Measurements from ENCODE around the gene GPX4. TPM values are rescaled to one million over a fixed set of nuclear protein-coding genes. Genes with fewer than 3 reads are reported as not detected.

The GPX4 gene
- total and polyA plus RNA-seq, 7 donors, result 269 to 662 (median 398) TPM

DNA sequence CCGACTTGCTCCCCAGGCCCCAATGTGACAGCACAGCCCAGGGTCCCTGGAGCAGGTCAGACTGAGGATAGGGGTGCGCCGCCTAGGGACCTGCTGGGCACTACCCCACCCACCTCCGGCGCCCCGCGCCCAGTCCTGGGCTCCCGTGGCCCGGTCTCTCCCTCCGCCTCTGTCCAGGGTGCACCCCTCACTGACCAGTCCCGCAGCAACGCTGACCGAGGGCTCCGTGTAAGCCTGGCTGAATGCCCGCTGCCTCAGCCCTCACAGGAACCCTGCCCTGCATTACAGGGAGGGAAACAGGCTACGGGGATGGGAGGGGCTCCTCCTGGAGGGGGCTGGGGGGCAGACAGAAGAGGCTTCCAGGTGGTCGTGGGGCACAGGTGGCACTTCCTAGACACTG lies 31.7 kb downstream of the GPX4 start:
- Histone ChIP-seq H3K9me3 (no peaks in the 10 kb centered on the region), H3K4me1 (peaks cover 0 to 57% (median 49%) of the 10 kb centered on the region in 4 donors), H3K27ac (peak overlapping the region; percentile 30 to 69 (median 56)), H3K4me3 (no peak overlapping the region), H3K27me3 (no peaks in the 10 kb centered on the region), H3K36me3 (peaks cover 0 to 5% (median 0%) of the 10 kb centered on the region in 4 donors)
- 61 to 81% methylated on average over 17 of the region's 17 CpGs for WGBS, 2 donors
- intact Hi-C loops (cut with DNase I), result no loop called here
- no peak for DNase-seq
- TF ChIP-seq, protein P1, sequence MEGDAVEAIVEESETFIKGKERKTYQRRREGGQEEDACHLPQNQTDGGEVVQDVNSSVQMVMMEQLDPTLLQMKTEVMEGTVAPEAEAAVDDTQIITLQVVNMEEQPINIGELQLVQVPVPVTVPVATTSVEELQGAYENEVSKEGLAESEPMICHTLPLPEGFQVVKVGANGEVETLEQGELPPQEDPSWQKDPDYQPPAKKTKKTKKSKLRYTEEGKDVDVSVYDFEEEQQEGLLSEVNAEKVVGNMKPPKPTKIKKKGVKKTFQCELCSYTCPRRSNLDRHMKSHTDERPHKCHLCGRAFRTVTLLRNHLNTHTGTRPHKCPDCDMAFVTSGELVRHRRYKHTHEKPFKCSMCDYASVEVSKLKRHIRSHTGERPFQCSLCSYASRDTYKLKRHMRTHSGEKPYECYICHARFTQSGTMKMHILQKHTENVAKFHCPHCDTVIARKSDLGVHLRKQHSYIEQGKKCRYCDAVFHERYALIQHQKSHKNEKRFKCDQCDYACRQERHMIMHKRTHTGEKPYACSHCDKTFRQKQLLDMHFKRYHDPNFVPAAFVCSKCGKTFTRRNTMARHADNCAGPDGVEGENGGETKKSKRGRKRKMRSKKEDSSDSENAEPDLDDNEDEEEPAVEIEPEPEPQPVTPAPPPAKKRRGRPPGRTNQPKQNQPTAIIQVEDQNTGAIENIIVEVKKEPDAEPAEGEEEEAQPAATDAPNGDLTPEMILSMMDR (IDR thresholded peaks at IDR 0.05), result no peak
- TF ChIP-seq EP300 (IDR thresholded peaks at IDR 0.05) (no peak), POLR2A (IDR thresholded peaks at IDR 0.05) (no peak), POLR2AphosphoS5 (IDR thresholded peaks at IDR 0.05) (no peak)

DNA sequence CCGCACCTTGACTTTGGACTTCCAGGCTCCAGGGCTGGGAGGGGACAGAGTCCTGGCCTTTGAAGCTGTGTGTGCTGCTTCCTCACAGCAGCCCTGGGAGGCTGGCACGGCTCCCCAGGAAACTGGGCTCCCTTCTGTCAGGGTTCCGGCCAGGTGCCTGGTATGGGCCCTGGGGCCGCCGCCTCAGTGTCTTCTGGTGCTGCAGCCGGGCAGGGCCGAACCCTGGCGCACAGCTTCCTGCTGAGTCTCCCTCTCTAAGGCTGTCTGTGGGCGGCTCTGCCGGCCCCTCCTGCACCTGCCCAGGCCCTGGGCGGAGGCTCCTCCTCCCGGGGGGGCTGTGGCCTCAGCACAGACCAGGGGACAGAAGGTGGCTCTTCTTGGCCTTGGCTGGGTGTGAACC lies 32.4 kb downstream of the GPX4 start:
- no peak for TF ChIP-seq POLR2AphosphoS5 (IDR thresholded peaks at IDR 0.05)
- no peak for TF ChIP-seq POLR2A (IDR thresholded peaks at IDR 0.05)
- no peak for TF ChIP-seq EP300 (IDR thresholded peaks at IDR 0.05)
- TF ChIP-seq, protein P1 (IDR thresholded peaks at IDR 0.05), result no peak
- intact Hi-C loops (cut with DNase I), result no loop called here
- Histone ChIP-seq H3K9me3 (no peaks in the 10 kb centered on the region), H3K4me1 (peaks cover 0 to 50% (median 41%) of the 10 kb centered on the region in 4 donors), H3K4me3 (no peak overlapping the region), H3K27ac (peak overlapping the region; percentile 30 to 69 (median 56)), H3K36me3 (peaks cover 0 to 5% (median 0%) of the 10 kb centered on the region in 4 donors), H3K27me3 (no peaks in the 10 kb centered on the region)
- WGBS, 2 donors, result 12 to 29% methylated on average over 12 of the region's 12 CpGs
- no peak for DNase-seq

DNA sequence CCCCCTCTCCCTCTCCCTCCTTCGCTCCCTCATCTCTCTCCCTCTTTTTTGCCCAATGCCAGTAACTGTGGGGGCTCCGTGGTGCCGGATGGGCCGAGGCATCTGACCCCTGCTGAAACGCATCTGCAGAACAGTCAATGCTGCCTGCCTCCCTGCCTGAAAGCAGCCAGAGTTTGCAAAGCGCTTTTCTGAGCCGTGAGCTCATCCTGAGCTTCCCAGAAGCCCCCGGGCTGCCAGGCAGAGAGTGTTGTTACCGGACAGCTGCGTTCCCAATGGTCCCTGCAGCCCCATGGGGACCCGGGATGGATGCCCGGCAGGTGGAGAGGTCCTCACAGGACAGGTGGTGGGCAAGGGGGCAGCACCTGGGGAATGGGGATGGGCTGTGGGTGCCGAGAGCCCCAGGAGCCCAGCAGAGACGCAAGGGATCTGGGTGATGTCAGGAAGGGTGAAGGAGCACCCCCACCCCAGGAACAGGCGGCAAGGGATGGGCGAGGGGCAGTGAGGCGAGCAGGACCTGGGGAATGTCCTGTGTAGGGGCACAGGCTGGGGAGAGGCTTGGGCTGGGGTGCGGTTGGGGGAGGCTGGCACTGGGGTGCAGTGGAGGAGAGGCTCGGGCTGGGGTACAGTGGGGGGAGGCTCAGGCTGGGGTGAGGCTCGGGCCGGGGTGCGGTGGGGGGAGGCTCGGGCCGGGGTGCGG lies 33.0 kb downstream of the GPX4 start:
- H3K4me1 ChIP-seq, result peaks cover 0 to 45% (median 35%) of the 10 kb centered on the region in 4 donors
- TF ChIP-seq POLR2AphosphoS5 (IDR thresholded peaks at IDR 0.05), result no peak
- TF ChIP-seq EP300 (IDR thresholded peaks at IDR 0.05), result no peak
- TF ChIP-seq, protein P1 (IDR thresholded peaks at IDR 0.05), result no peak
- TF ChIP-seq POLR2A (IDR thresholded peaks at IDR 0.05), result no peak
- DNase-seq, result no peak
- H3K4me3 ChIP-seq, result no peak overlapping the region
- peak overlapping the region; percentile 30 to 69 (median 56) for H3K27ac ChIP-seq
- 50 to 72% methylated on average over 25 of the region's 25 CpGs for WGBS, 2 donors
- no peaks in the 10 kb centered on the region for H3K9me3 ChIP-seq
- intact Hi-C loops (cut with DNase I), result no loop called here
- H3K27me3 ChIP-seq, result no peaks in the 10 kb centered on the region
- peaks cover 0 to 5% (median 0%) of the 10 kb centered on the region in 4 donors for H3K36me3 ChIP-seq

DNA sequence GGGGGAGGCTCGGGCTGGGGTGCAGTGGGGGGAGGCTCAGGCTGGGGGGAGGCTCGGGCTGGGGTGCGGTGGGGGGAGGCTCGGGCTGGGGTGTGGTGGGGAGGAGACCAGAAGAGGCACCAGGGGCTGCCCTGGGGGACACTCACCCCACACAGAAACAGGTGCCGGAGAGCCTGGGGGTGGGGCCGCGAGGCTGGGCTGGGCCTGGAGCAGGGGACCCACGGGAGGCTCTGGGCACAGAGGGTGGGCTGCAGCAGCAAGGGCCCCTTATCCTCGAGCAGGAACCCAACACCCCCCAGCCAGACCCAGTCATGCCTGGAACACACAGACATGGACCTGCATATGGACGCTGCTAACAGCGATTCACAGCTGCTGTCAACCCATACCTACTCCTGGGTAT lies 34.3 kb downstream of the GPX4 start:
- H3K27ac ChIP-seq, result no peak overlapping the region
- no peaks in the 10 kb centered on the region for H3K27me3 ChIP-seq
- TF ChIP-seq POLR2AphosphoS5 (IDR thresholded peaks at IDR 0.05) (no peak), POLR2A (IDR thresholded peaks at IDR 0.05) (no peak), EP300 (IDR thresholded peaks at IDR 0.05) (no peak)
- TF ChIP-seq, protein P1 (IDR thresholded peaks at IDR 0.05), result no peak
- intact Hi-C loops (cut with DNase I), result no loop called here
- H3K4me3 ChIP-seq, result no peak overlapping the region
- WGBS, 2 donors, result 84 to 86% methylated on average over 9 to 10 of the region's 11 CpGs
- H3K4me1 ChIP-seq, result peaks cover 0 to 31% (median 23%) of the 10 kb centered on the region in 4 donors
- no peaks in the 10 kb centered on the region for H3K9me3 ChIP-seq
- peaks cover 0 to 11% (median 0%) of the 10 kb centered on the region in 4 donors for H3K36me3 ChIP-seq
- no peak for DNase-seq
